Esophagus squamous epithelium (tissue), 4 donors: Measurements from ENCODE around the gene EPB41L1.

Experiments
- POLR2A ChIP-seq, 4 donors: fragments of 450-650 bp; IDR thresholded peaks; one replicate each; pipeline ENCODE4 v1.6.1; 2017; ENCODE audit warnings: antibody characterized with exemption in 4 of 4, mild to moderate bottlenecking in 4 of 4, moderate library complexity in 3 of 4
- TF ChIP-seq, protein P1 (sequence below), 6 experiments: fragments of 450-650 bp in 4 of 6; fragments of 200-600 bp in 2 of 6; sonication (generic) in 2 of 6; IDR thresholded peaks; one replicate each; pipeline ENCODE4 v1.5.1; 2016 to 2019; ENCODE audit warnings: antibody characterized with exemption in 6 of 6, mild to moderate bottlenecking in 4 of 6, moderate library complexity in 4 of 6

DNA sequence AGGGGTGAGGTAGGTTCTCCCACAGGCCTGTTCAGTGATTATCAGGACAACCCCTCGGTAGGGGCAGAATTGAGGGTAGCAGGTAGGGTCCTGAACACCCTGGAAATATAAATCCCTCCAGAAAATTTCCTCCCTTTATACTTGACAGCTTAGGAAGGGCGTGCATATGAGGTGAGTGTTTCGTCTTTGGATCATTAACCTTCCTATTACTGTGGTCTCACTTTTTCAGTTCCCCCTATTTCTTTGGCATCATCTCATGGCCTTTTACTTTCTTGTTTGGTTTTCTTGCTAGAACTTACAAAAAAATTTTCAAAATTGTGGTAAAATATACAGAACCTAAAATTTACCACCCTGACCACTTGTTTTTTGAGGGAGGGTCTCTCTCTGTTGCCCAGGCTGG lies 18.7 kb upstream of the EPB41L1 start:
- TF ChIP-seq POLR2A (IDR thresholded peaks at IDR 0.05): no peak
- TF ChIP-seq, protein P1, sequence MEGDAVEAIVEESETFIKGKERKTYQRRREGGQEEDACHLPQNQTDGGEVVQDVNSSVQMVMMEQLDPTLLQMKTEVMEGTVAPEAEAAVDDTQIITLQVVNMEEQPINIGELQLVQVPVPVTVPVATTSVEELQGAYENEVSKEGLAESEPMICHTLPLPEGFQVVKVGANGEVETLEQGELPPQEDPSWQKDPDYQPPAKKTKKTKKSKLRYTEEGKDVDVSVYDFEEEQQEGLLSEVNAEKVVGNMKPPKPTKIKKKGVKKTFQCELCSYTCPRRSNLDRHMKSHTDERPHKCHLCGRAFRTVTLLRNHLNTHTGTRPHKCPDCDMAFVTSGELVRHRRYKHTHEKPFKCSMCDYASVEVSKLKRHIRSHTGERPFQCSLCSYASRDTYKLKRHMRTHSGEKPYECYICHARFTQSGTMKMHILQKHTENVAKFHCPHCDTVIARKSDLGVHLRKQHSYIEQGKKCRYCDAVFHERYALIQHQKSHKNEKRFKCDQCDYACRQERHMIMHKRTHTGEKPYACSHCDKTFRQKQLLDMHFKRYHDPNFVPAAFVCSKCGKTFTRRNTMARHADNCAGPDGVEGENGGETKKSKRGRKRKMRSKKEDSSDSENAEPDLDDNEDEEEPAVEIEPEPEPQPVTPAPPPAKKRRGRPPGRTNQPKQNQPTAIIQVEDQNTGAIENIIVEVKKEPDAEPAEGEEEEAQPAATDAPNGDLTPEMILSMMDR (IDR thresholded peaks at IDR 0.05): no peak
